ENCODE measurements around the gene SBF1.

SBF1 gene

DNA sequence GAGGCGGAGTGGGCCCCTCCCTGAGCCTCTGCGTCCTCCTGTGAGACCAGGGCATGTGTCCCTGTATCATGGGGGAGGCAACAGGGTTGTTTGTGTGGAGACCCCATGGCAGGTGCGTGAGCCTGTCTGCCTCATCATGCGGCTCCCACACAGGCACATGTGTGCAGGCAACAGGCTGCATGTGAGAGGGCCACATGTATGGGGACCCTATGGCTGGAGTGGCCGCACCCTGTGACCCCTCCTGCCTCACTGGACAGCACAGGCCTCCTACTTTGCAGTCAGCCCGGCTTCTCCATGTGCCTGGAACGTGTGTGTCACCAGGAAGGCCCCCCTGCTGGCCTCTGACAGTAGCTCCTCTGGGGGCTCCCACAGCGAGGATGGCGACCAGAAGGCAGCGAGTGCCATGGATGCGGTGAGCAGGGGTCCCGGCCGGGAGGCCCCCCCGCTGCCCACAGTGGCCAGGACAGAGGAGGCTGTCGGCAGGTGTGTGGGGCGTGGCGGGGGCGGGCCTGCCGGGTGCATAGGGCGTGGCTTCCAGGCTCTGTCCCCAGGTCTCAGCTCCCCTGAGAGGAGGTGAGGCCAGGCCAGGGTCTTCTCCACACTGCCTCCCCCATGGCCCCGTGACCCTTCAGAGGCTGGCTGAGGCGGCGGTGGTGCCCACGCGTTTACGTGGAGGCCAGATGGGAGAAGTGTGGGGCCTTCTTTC lies 34.1 kb downstream of the SBF1 start:
- no peaks in the 10 kb centered on the region for H3K9me3 ChIP-seq (ENCODE audit: control insufficient read depth, low read length)
- no peak overlapping the region for H3K4ac ChIP-seq (ENCODE audit: low read depth in 1 of 2, low read length in 2 of 2)
- H3K23ac ChIP-seq (ENCODE audit: low read length in 2 of 2), result no peak overlapping the region
- no peak overlapping the region for H2BK12ac ChIP-seq (ENCODE audit: low read length in 2 of 2)
- H4K8ac ChIP-seq (ENCODE audit: low read length), result no peak overlapping the region
- H2BK15ac ChIP-seq (ENCODE audit: low read depth, poor library complexity, severe bottlenecking), result no peak overlapping the region
- 94% methylated on average over 26 of the region's 26 CpGs for WGBS
- DNase-seq, result no peak
- peaks cover 20% of the 10 kb centered on the region for H3K4me1 ChIP-seq (ENCODE audit: control insufficient read depth, insufficient read depth, low read depth, low read length)
- no peak overlapping the region for H3K18ac ChIP-seq (ENCODE audit: low read depth in 1 of 2, low read length in 2 of 2)
- no peaks in the 10 kb centered on the region for H3K27me3 ChIP-seq (ENCODE audit: control insufficient read depth in 1 of 2, insufficient read depth in 1 of 2, low read length in 2 of 2)
- no peak overlapping the region for H3K27ac ChIP-seq (ENCODE audit: low read length, poor library complexity, severe bottlenecking)
- H3K14ac ChIP-seq (ENCODE audit: low read length in 2 of 2), result no peak overlapping the region
- H3K9ac ChIP-seq (ENCODE audit: low read length), result no peak overlapping the region
- H2AK5ac ChIP-seq (ENCODE audit: low read length, severe bottlenecking), result no peak overlapping the region
- no peak overlapping the region for H3K4me2 ChIP-seq (ENCODE audit: low read length, poor library complexity, severe bottlenecking)
- H3K79me1 ChIP-seq (replicated peaks; ENCODE audit: low read length, poor library complexity, severe bottlenecking), result peaks cover 5% of the 10 kb centered on the region
- no peak overlapping the region for H2AFZ ChIP-seq (ENCODE audit: low read depth, low read length)
- H3K4me3 ChIP-seq (ENCODE audit: insufficient read depth in 1 of 2, low read depth in 1 of 2, low read length in 2 of 2), result no peak overlapping the region
- no peak overlapping the region for H4K91ac ChIP-seq (ENCODE audit: low read length)
- H2BK120ac ChIP-seq (ENCODE audit: low read depth, low read length), result no peak overlapping the region
- H2BK5ac ChIP-seq (ENCODE audit: low read depth, low read length, poor library complexity, severe bottlenecking), result no peak overlapping the region
- peaks cover 81 to 91% of the 10 kb centered on the region in 2 experiments for H3K36me3 ChIP-seq (ENCODE audit: control insufficient read depth in 1 of 2, insufficient read depth in 2 of 2, low read depth in 1 of 2, low read length in 2 of 2)

- H3K36me3 ChIP-seq (ENCODE audit: control insufficient read depth in 1 of 2, insufficient read depth in 2 of 2, low read depth in 1 of 2, low read length in 2 of 2), result peaks cover 81 to 91% of the 10 kb centered on the region in 2 experiments
- no peak for DNase-seq
- H3K23ac ChIP-seq (ENCODE audit: low read length in 2 of 2), result no peak overlapping the region
- no peak overlapping the region for H2BK15ac ChIP-seq (ENCODE audit: low read depth, poor library complexity, severe bottlenecking)
- peaks cover 17% of the 10 kb centered on the region for H3K4me1 ChIP-seq (ENCODE audit: control insufficient read depth, insufficient read depth, low read depth, low read length)
- no peak overlapping the region for H3K27ac ChIP-seq (ENCODE audit: low read length, poor library complexity, severe bottlenecking)
- H2BK12ac ChIP-seq (ENCODE audit: low read length in 2 of 2), result no peak overlapping the region
- no peak overlapping the region for H3K18ac ChIP-seq (ENCODE audit: low read depth in 1 of 2, low read length in 2 of 2)
- H3K9ac ChIP-seq (ENCODE audit: low read length), result no peak overlapping the region
- H2AK5ac ChIP-seq (ENCODE audit: low read length, severe bottlenecking), result no peak overlapping the region
- H3K4ac ChIP-seq (ENCODE audit: low read depth in 1 of 2, low read length in 2 of 2), result no peak overlapping the region
- H3K9me3 ChIP-seq (ENCODE audit: control insufficient read depth, low read length), result no peaks in the 10 kb centered on the region
- H3K14ac ChIP-seq (ENCODE audit: low read length in 2 of 2), result no peak overlapping the region
- no peak overlapping the region for H4K91ac ChIP-seq (ENCODE audit: low read length)
- no peak overlapping the region for H3K4me3 ChIP-seq (ENCODE audit: insufficient read depth in 1 of 2, low read depth in 1 of 2, low read length in 2 of 2)
- H2BK5ac ChIP-seq (ENCODE audit: low read depth, low read length, poor library complexity, severe bottlenecking), result no peak overlapping the region
- no peaks in the 10 kb centered on the region for H3K27me3 ChIP-seq (ENCODE audit: control insufficient read depth in 1 of 2, insufficient read depth in 1 of 2, low read length in 2 of 2)
- no peak overlapping the region for H3K4me2 ChIP-seq (ENCODE audit: low read length, poor library complexity, severe bottlenecking)
- no peak overlapping the region for H2BK120ac ChIP-seq (ENCODE audit: low read depth, low read length)
- no peak overlapping the region for H4K8ac ChIP-seq (ENCODE audit: low read length)
- WGBS, result 94% methylated on average over 10 of the region's 10 CpGs
- H2AFZ ChIP-seq (ENCODE audit: low read depth, low read length), result no peak overlapping the region
- H3K79me1 ChIP-seq (replicated peaks; ENCODE audit: low read length, poor library complexity, severe bottlenecking), result peaks cover 5% of the 10 kb centered on the region
These were observed 34.9 kb downstream of the SBF1 start for GRCh38 chr22:50439871-50440331.

DNA sequence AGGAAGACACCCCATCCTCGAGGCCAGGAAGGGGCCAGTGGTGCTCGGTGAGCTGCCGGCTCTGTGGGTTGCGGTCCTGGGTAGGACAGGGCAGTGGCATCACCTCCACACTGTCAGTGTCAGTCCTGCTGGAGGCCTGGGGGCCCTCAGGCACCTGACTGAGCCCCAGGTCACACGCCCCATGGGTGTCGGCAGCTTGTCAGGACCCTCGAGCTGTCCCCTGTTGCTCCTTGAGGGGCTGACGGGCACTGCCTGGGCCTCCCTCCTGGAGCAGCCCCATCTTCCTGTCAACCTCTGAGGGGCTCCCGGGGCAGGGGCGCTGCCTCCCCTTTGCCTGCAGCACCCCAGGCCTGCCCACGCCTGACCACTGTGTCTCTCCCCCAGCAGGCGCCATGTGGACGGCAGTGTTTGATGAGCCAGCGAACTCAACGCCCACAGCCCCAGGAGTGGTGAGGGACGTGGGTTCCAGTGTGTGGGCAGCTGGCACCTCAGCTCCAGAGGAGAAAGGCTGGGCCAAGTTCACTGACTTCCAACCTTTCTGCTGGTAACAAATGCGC lies 35.4 kb downstream of the SBF1 start:
- Histone ChIP-seq H3K4me2 (ENCODE audit: low read length, poor library complexity, severe bottlenecking) (no peak overlapping the region), H2BK5ac (ENCODE audit: low read depth, low read length, poor library complexity, severe bottlenecking) (no peak overlapping the region), H3K14ac (ENCODE audit: low read length in 2 of 2) (no peak overlapping the region), H3K18ac (ENCODE audit: low read depth in 1 of 2, low read length in 2 of 2) (no peak overlapping the region), H2AK5ac (ENCODE audit: low read length, severe bottlenecking) (no peak overlapping the region), H3K4ac (ENCODE audit: low read depth in 1 of 2, low read length in 2 of 2) (no peak overlapping the region), H3K9me3 (ENCODE audit: control insufficient read depth, low read length) (no peaks in the 10 kb centered on the region), H4K8ac (ENCODE audit: low read length) (no peak overlapping the region), H2AFZ (ENCODE audit: low read depth, low read length) (no peak overlapping the region), H2BK12ac (ENCODE audit: low read length in 2 of 2) (no peak overlapping the region), H3K27ac (ENCODE audit: low read length, poor library complexity, severe bottlenecking) (no peak overlapping the region), H3K4me3 (ENCODE audit: insufficient read depth in 1 of 2, low read depth in 1 of 2, low read length in 2 of 2) (no peak overlapping the region), H3K79me1 (replicated peaks; ENCODE audit: low read length, poor library complexity, severe bottlenecking) (peaks cover 5% of the 10 kb centered on the region), H3K36me3 (ENCODE audit: control insufficient read depth in 1 of 2, insufficient read depth in 2 of 2, low read depth in 1 of 2, low read length in 2 of 2) (peaks cover 80 to 90% of the 10 kb centered on the region in 2 experiments), H4K91ac (ENCODE audit: low read length) (no peak overlapping the region), H2BK15ac (ENCODE audit: low read depth, poor library complexity, severe bottlenecking) (no peak overlapping the region), H3K23ac (ENCODE audit: low read length in 2 of 2) (no peak overlapping the region), H3K9ac (ENCODE audit: low read length) (no peak overlapping the region), H3K27me3 (ENCODE audit: control insufficient read depth in 1 of 2, insufficient read depth in 1 of 2, low read length in 2 of 2) (no peaks in the 10 kb centered on the region), H2BK120ac (ENCODE audit: low read depth, low read length) (no peak overlapping the region), H3K4me1 (ENCODE audit: control insufficient read depth, insufficient read depth, low read depth, low read length) (peaks cover 13% of the 10 kb centered on the region)
- 95% methylated on average over 17 of the region's 17 CpGs for WGBS
- DNase-seq, result no peak

- Histone ChIP-seq H2AFZ (ENCODE audit: low read depth, low read length) (no peak overlapping the region), H3K23ac (ENCODE audit: low read length in 2 of 2) (no peak overlapping the region), H3K9ac (ENCODE audit: low read length) (no peak overlapping the region), H3K27me3 (ENCODE audit: control insufficient read depth in 1 of 2, insufficient read depth in 1 of 2, low read length in 2 of 2) (no peaks in the 10 kb centered on the region), H3K79me1 (replicated peaks; ENCODE audit: low read length, poor library complexity, severe bottlenecking) (peaks cover 5% of the 10 kb centered on the region), H3K4me2 (ENCODE audit: low read length, poor library complexity, severe bottlenecking) (no peak overlapping the region), H3K18ac (ENCODE audit: low read depth in 1 of 2, low read length in 2 of 2) (no peak overlapping the region), H2BK15ac (ENCODE audit: low read depth, poor library complexity, severe bottlenecking) (no peak overlapping the region), H3K14ac (ENCODE audit: low read length in 2 of 2) (no peak overlapping the region), H3K36me3 (ENCODE audit: control insufficient read depth in 1 of 2, insufficient read depth in 2 of 2, low read depth in 1 of 2, low read length in 2 of 2) (peaks cover 77 to 84% of the 10 kb centered on the region in 2 experiments), H3K4ac (ENCODE audit: low read depth in 1 of 2, low read length in 2 of 2) (no peak overlapping the region), H3K9me3 (ENCODE audit: control insufficient read depth, low read length) (no peaks in the 10 kb centered on the region), H3K4me3 (ENCODE audit: insufficient read depth in 1 of 2, low read depth in 1 of 2, low read length in 2 of 2) (no peak overlapping the region), H2AK5ac (ENCODE audit: low read length, severe bottlenecking) (no peak overlapping the region), H3K4me1 (ENCODE audit: control insufficient read depth, insufficient read depth, low read depth, low read length) (peaks cover 6% of the 10 kb centered on the region), H3K27ac (ENCODE audit: low read length, poor library complexity, severe bottlenecking) (no peak overlapping the region), H2BK120ac (ENCODE audit: low read depth, low read length) (no peak overlapping the region), H4K8ac (ENCODE audit: low read length) (no peak overlapping the region), H2BK12ac (ENCODE audit: low read length in 2 of 2) (no peak overlapping the region), H2BK5ac (ENCODE audit: low read depth, low read length, poor library complexity, severe bottlenecking) (no peak overlapping the region), H4K91ac (ENCODE audit: low read length) (peak overlapping the region; percentile 64)
- DNase-seq, result no peak
- WGBS, result 95% methylated on average over 33 of the region's 34 CpGs
These were observed 36.2 kb downstream of the SBF1 start for GRCh38 chr22:50438305-50439275.
